Breast epithelium (tissue), 4 donors: ENCODE measurements around the gene UCK2. TPM values are rescaled to one million over a fixed set of nuclear protein-coding genes. Genes with fewer than 3 reads are reported as not detected.

Experiments
- DNase-seq, 2 donors: peaks; one replicate each; pipeline ENCODE4 v3.0.0-alpha.2; 2019; ENCODE audit warnings: low spot score in 2 of 2
- H3K27ac ChIP-seq, 2 donors: fragments of 200-600 bp; sonication (generic) in 1 of 2; one replicate each; pipeline ENCODE4 v1.5.1; 2016 to 2019; ENCODE audit warnings: mild to moderate bottlenecking in 1 of 2
- H3K27me3 ChIP-seq, 2 donors: fragments of 200-600 bp; sonication (generic) in 1 of 2; one replicate each; pipeline versions ENCODE4 v1.5.1 to v1.6.0; 2017 to 2019; ENCODE audit warnings: control low read depth in 1 of 2, mild to moderate bottlenecking in 1 of 2
- H3K36me3 ChIP-seq: fragments of 200-600 bp; one replicate; pipeline ENCODE4 v1.5.1; 2019
- H3K4me1 ChIP-seq, 2 donors: fragments of 200-600 bp; sonication (generic); one replicate each; pipeline ENCODE4 v1.5.1; 2016 to 2019; ENCODE audit warnings: control low read depth in 1 of 2
- H3K4me3 ChIP-seq, 3 donors: fragments of 200-600 bp; sonication (generic); 1 replicate in 2 of 3; 2 replicates in 1 of 3; pipeline ENCODE4 v1.5.1; 2016 to 2019; ENCODE audit warnings: mild to moderate bottlenecking in 3 of 3, moderate library complexity in 2 of 3
- H3K9me3 ChIP-seq, 2 donors: fragments of 200-600 bp; sonication (generic) in 1 of 2; one replicate each; pipeline ENCODE4 v1.5.1; 2016 to 2019; ENCODE audit warnings: control low read depth in 1 of 2
- POLR2A ChIP-seq: fragments of 450-650 bp; IDR thresholded peaks from one replicate; pipeline ENCODE4 v1.6.1; 2016; ENCODE audit warnings: antibody characterized with exemption, mild to moderate bottlenecking, moderate library complexity
- POLR2AphosphoS5 ChIP-seq, 3 donors: sonication (generic); formaldehyde crosslinking; IDR thresholded peaks; one replicate each; pipeline ENCODE4 v1.6.1; 2017; ENCODE audit warnings: antibody characterized with exemption in 3 of 3
- intact Hi-C: fragments of 100-400 bp; cut with DNase I; formaldehyde crosslinking; loops from one replicate; pipeline ENCODE4 v1.15.1; 2023; ENCODE audit warnings: low total_unique reads
- total RNA-seq, 3 donors: library from RNA; depleted of rRNA; stranded (reverse); fragments of >200 nt; gene quantifications; one replicate each; pipeline ENCODE4 v1.1.0, GENCODE V29; 2016
- TF ChIP-seq, protein P1 (sequence below), 3 donors: fragments of 450-650 bp; IDR thresholded peaks; one replicate each; pipeline ENCODE4 v1.5.1; 2016 to 2017; ENCODE audit warnings: antibody characterized with exemption in 3 of 3, mild to moderate bottlenecking in 3 of 3, moderate library complexity in 3 of 3

The UCK2 gene
- total RNA-seq, 3 donors from 2014 or later, result 13.6 to 51.1 (median 45.9) TPM

DNA sequence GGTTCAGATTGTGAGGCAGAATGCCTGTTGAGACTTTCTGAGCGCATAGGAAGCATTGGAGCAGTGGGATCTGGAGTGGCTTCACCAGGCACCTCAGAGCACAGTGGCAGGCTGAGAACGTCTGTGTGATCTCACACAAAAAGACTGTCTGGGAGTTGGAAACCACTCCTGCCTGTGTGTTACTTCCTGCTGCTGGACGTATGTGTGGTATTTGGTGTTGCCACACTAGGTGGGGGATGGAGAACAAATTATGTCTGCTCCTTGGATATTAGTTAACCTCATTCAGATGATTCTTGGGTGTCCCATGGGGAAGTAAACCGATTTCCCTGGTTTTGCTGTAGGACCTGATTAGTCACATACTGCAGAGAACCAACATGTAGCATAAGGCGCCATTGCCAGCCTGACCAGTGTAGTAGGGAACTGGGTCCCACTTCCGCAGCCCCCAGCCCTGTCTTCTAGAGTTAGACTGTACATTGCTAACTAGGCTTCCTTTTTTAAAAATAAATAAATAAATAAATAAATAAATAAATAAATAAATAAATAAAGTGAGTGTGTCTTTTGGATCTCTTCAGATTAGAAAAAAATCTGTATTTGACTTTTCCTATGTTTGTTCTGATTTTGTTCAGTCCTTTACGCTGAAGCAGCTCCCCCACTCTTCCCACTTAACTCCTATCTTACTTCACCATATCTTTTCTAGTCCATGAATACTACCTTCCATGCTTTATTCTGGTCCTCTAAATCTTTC is 26.9 kb downstream of the UCK2 start:
- no peaks in the 10 kb centered on the region for H3K36me3 ChIP-seq
- no peaks in the 10 kb centered on the region for H3K9me3 ChIP-seq
- DNase-seq, result peak in 1 of 2 donors; percentile 53
- intact Hi-C loops, result no loop called here
- H3K27ac ChIP-seq, result peak overlapping the region; percentile 36 to 54
- no peaks in the 10 kb centered on the region for H3K27me3 ChIP-seq
- H3K4me1 ChIP-seq, result peaks cover 0 to 13% of the 10 kb centered on the region in 2 donors
- H3K4me3 ChIP-seq, result no peak overlapping the region
- TF ChIP-seq POLR2AphosphoS5 (IDR thresholded peaks at IDR 0.05), result peak in 1 of 3 donors; percentile 53
- TF ChIP-seq, protein P1, sequence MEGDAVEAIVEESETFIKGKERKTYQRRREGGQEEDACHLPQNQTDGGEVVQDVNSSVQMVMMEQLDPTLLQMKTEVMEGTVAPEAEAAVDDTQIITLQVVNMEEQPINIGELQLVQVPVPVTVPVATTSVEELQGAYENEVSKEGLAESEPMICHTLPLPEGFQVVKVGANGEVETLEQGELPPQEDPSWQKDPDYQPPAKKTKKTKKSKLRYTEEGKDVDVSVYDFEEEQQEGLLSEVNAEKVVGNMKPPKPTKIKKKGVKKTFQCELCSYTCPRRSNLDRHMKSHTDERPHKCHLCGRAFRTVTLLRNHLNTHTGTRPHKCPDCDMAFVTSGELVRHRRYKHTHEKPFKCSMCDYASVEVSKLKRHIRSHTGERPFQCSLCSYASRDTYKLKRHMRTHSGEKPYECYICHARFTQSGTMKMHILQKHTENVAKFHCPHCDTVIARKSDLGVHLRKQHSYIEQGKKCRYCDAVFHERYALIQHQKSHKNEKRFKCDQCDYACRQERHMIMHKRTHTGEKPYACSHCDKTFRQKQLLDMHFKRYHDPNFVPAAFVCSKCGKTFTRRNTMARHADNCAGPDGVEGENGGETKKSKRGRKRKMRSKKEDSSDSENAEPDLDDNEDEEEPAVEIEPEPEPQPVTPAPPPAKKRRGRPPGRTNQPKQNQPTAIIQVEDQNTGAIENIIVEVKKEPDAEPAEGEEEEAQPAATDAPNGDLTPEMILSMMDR (IDR thresholded peaks at IDR 0.05), result no peak

GRCh38 chr1:165855010-165855838 is 27.8 kb downstream of the UCK2 start:
- Histone ChIP-seq H3K4me1 (peaks cover 0 to 7% of the 10 kb centered on the region in 2 donors), H3K27me3 (no peaks in the 10 kb centered on the region), H3K9me3 (no peaks in the 10 kb centered on the region), H3K27ac (peak overlapping the region in 1 of 2 donors; percentile 54), H3K36me3 (no peaks in the 10 kb centered on the region), H3K4me3 (no peak overlapping the region)
- DNase-seq, result no peak
- intact Hi-C loops, result no loop called here
- TF ChIP-seq, protein P1 (IDR thresholded peaks at IDR 0.05), result no peak

GRCh38 chr1:165856021-165856420 is 28.6 kb downstream of the UCK2 start:
- no peak overlapping the region for H3K4me3 ChIP-seq
- no peak overlapping the region for H3K27ac ChIP-seq
- no peak for TF ChIP-seq POLR2A
- TF ChIP-seq POLR2AphosphoS5 (IDR thresholded peaks at IDR 0.05), result no peak
- TF ChIP-seq, protein P1 (IDR thresholded peaks at IDR 0.05), result no peak
- H3K27me3 ChIP-seq, result no peaks in the 10 kb centered on the region
- intact Hi-C loops, result no loop called here
- no peaks in the 10 kb centered on the region for H3K36me3 ChIP-seq
- no peaks in the 10 kb centered on the region for H3K9me3 ChIP-seq
- H3K4me1 ChIP-seq, result peaks cover 0 to 7% of the 10 kb centered on the region in 2 donors
- DNase-seq, result no peak

GRCh38 chr1:165856606-165857005 is 29.2 kb downstream of the UCK2 start:
- Histone ChIP-seq H3K4me3 (no peak overlapping the region), H3K36me3 (no peaks in the 10 kb centered on the region), H3K9me3 (no peaks in the 10 kb centered on the region), H3K27me3 (no peaks in the 10 kb centered on the region), H3K4me1 (peaks cover 0 to 7% of the 10 kb centered on the region in 2 donors), H3K27ac (no peak overlapping the region)
- no peak for TF ChIP-seq POLR2AphosphoS5 (IDR thresholded peaks at IDR 0.05)
- TF ChIP-seq, protein P1 (IDR thresholded peaks at IDR 0.05), result no peak
- TF ChIP-seq POLR2A, result no peak
- intact Hi-C loops, result no loop called here
- DNase-seq, result no peak
